ENCODE measurements around the gene CC2D2B. TPM values are rescaled to one million over a fixed set of nuclear protein-coding genes. Genes with fewer than 3 reads are reported as not detected.
A peak's percentile ranks its signal among the peaks of the same experiment; 100 is the strongest.

The CC2D2B gene
- total and polyA plus RNA-seq, 2 of the 13 experiments (the other 11 are each of a cell fraction or from before 2014, with no cell fraction given), result 0.20 TPM; not detected in 1

GRCh38 chr10:96043893-96044715, 136.3 kb downstream of the CC2D2B start (continued):
- TF ChIP-seq BCLAF1 (IDR thresholded peaks at IDR 0.05), result no peak
- peak; percentile 39 for TF ChIP-seq ZNF317 (CRISPR knock-in tag; IDR thresholded peaks at IDR 0.05)
- no peak for TF ChIP-seq GMEB2 (CRISPR knock-in tag; IDR thresholded peaks at IDR 0.05; ENCODE audit: low read depth)
- no peak; the same call in 1 of the 2 replicates for TF ChIP-seq SALL2 (CRISPR knock-in tag; IDR thresholded peaks at IDR 0.05)
- TF ChIP-seq RFX3 (CRISPR knock-in tag; IDR thresholded peaks at IDR 0.05), result no peak
- TF ChIP-seq ZBTB10 (CRISPR knock-in tag; IDR thresholded peaks at IDR 0.05; ENCODE audit: borderline replicate concordance), result no peak
- TF ChIP-seq ONECUT2 (CRISPR knock-in tag; IDR thresholded peaks at IDR 0.05), result no peak
- TF ChIP-seq ZNF883 (CRISPR knock-in tag; IDR thresholded peaks at IDR 0.05; ENCODE audit: not compliant biosample characterization), result no peak
- TF ChIP-seq SAP130 (CRISPR knock-in tag; IDR thresholded peaks at IDR 0.05; ENCODE audit: low read depth), result no peak
- TF ChIP-seq POLR2AphosphoS5 (IDR thresholded peaks at IDR 0.05; ENCODE audit: low read depth, low read length), result no peak
- TF ChIP-seq EED (CRISPR knock-in tag; IDR thresholded peaks at IDR 0.05), result 0 out of 2 replicates have a peak, but pooled peaks have one; percentile 61
- no peak for TF ChIP-seq POGZ (CRISPR knock-in tag; IDR thresholded peaks at IDR 0.05)
- no peak for TF ChIP-seq CSRNP2 (CRISPR knock-in tag; conservative IDR thresholded peaks at IDR 0.05; ENCODE audit: low read depth)
- TF ChIP-seq ZC3H13 (CRISPR knock-in tag; IDR thresholded peaks at IDR 0.05), result no peak
- TF ChIP-seq GLI4 (CRISPR knock-in tag; IDR thresholded peaks at IDR 0.05; ENCODE audit: borderline replicate concordance), result no peak
- no peak; the same call in 1 of the 2 replicates for TF ChIP-seq DMAP1 (CRISPR knock-in tag; IDR thresholded peaks at IDR 0.05)
